HG03108 (cell line): ENCODE results near the gene RHOH.
"Not testable (repeated sequence)": the region's sequence is repeated elsewhere in the genome, so short reads cannot be mapped to it uniquely, and the experiment has no call there.

ENCODE experiments used
- ATAC-seq: cut with Tn5 transposase; IDR thresholded peaks from one replicate; pipeline ENCODE4 v1.9.1; 2021; ENCODE audit warnings: moderate library complexity; ENCODE audit not compliant: unreplicated experiment

Gene RHOH

GRCh38 chr4:40290611-40291186 lies 93.9 kb downstream of the RHOH start:
- not testable (repeated sequence) for ATAC-seq

GRCh38 chr4:40292313-40292759 lies 95.5 kb downstream of the RHOH start:
- no peak for ATAC-seq

GRCh38 chr4:40294339-40294738 lies 97.5 kb downstream of the RHOH start:
- ATAC-seq, result no peak

- ATAC-seq, result not testable (repeated sequence)
Observed at GRCh38 chr4:40295030-40295429, 98.2 kb downstream of the RHOH start.

- ATAC-seq, result no peak
Observed at GRCh38 chr4:40295572-40295971, 98.7 kb downstream of the RHOH start.
